Endodermal cell (in vitro differentiated cells): ENCODE results near the gene WBP4. TPM values are rescaled to one million over a fixed set of nuclear protein-coding genes. Genes with fewer than 3 reads are reported as not detected.

Source experiments
- DNase-seq: peaks from one replicate; pipeline ENCODE4 v3.0.0-alpha.2; 2017
- H3K27ac ChIP-seq: 2 replicates; pipeline ENCODE4 v1.5.1; 2013; ENCODE audit warnings: mild to moderate bottlenecking, low read depth, low read length, moderate library complexity
- H3K27me3 ChIP-seq: 2 replicates; pipeline ENCODE4 v1.6.1; 2013; ENCODE audit warnings: mild to moderate bottlenecking, low read length, moderate library complexity; ENCODE audit not compliant: insufficient read depth, control insufficient read depth, poor library complexity, severe bottlenecking
- H3K36me3 ChIP-seq: 2 replicates; pipeline ENCODE4 v1.7.0; 2013; ENCODE audit warnings: mild to moderate bottlenecking, low read length, moderate library complexity; ENCODE audit not compliant: control insufficient read depth, insufficient read depth
- H3K4me1 ChIP-seq: one replicate; pipeline ENCODE4 v1.7.0; 2013; ENCODE audit warnings: low read length; ENCODE audit not compliant: control insufficient read depth, insufficient read depth
- H3K4me3 ChIP-seq: 2 replicates; pipeline ENCODE4 v1.5.1; 2013; ENCODE audit warnings: mild to moderate bottlenecking, low read length, moderate library complexity
- H3K9ac ChIP-seq: 2 replicates; pipeline ENCODE4 v1.6.1; 2013; ENCODE audit warnings: mild to moderate bottlenecking, low read length, moderate library complexity; ENCODE audit not compliant: poor library complexity, severe bottlenecking; ENCODE audit errors: extremely low read depth
- H3K9me3 ChIP-seq: 2 replicates; pipeline ENCODE4 v1.6.1; 2013; ENCODE audit warnings: mild to moderate bottlenecking, low read length, moderate library complexity; ENCODE audit not compliant: control insufficient read depth
- H3K27ac Mint-ChIP-seq: 2 replicates; pipeline ENCODE4 v1.8.0; 2020; ENCODE audit warnings: mixed read lengths
- H3K27me3 Mint-ChIP-seq: 2 replicates; pipeline ENCODE4 v1.8.0; 2021; ENCODE audit warnings: mild to moderate bottlenecking, mixed read lengths; ENCODE audit not compliant: insufficient read depth
- H3K36me3 Mint-ChIP-seq: 2 replicates; pipeline ENCODE4 v1.8.0; 2020; ENCODE audit warnings: low read depth, mixed read lengths
- H3K4me1 Mint-ChIP-seq: 2 replicates; pipeline ENCODE4 v1.8.0; 2020; ENCODE audit warnings: mixed read lengths
- H3K4me3 Mint-ChIP-seq: 2 replicates; pipeline ENCODE4 v1.8.0; 2020; ENCODE audit warnings: mild to moderate bottlenecking, moderate library complexity, mixed read lengths
- H3K9me3 Mint-ChIP-seq: 2 replicates; pipeline ENCODE4 v1.8.0; 2020; ENCODE audit warnings: mild to moderate bottlenecking, mixed read lengths
- WGBS, 2 experiments: methylation state at CpG; one replicate each; pipeline versions ENCODE4 v1.1.5 to v1.1.7; 2013; ENCODE audit warnings: missing lambda C conversion rate in 2 of 2, mixed read lengths in 1 of 2; ENCODE audit not compliant: insufficient coverage in 1 of 2, insufficient read length in 1 of 2; 5-methylcytosine and 5-hydroxymethylcytosine counted together
- total RNA-seq, 2 donors: library from RNA; stranded (reverse); fragmentation: NEBNext Ultra II Directional in 1 of 2; extraction: Animal tissue kit (Norgen Biotek cat#: 25700) in 1 of 2; gene quantifications; 2 replicates in 1 of 2; 3 replicates in 1 of 2; pipeline ENCODE4 v1.2.1, GENCODE V29; 2021
- TF ChIP-seq, protein P1 (sequence below): fragments of 200-600 bp; sonication (generic); conservative IDR thresholded peaks from 2 replicates; pipeline ENCODE4 v1.5.0; 2021; ENCODE audit warnings: antibody characterized with exemption, mild to moderate bottlenecking

The WBP4 gene
- total RNA-seq, 2 donors from 2014 or later = 8.9 to 15.2 TPM

DNA sequence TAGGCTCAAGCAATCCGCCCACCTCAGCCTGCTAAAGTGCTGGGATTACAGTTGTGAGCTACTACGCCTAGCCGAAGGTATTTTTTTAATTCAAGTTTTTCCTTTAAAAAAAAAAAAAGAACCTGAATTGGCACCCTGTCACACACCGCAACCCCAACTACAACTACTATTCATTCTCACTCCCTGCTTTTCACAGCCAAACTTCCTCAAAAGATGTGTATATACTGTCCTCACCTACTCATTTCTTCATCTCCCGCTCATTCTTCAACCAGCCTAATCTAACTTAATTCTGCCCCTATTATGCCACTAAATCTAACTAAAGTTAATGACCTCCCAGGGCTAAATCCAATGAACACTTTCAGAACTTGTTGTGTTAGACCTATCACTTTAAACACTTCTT is 12.7 kb upstream of the WBP4 start:
- H3K27me3 Mint-ChIP-seq = no peaks in the 10 kb centered on the region
- peaks cover 54% of the 10 kb centered on the region for H3K36me3 Mint-ChIP-seq
- peaks cover 62% of the 10 kb centered on the region for H3K9me3 Mint-ChIP-seq
- no peak overlapping the region for H3K4me3 ChIP-seq
- H3K4me3 Mint-ChIP-seq = no peak overlapping the region
- no peak overlapping the region for H3K9ac ChIP-seq
- H3K27me3 ChIP-seq = no peaks in the 10 kb centered on the region
- WGBS, 2 experiments = 97 to 98% methylated on average over 3 to 5 of the region's 5 CpGs
- no peak overlapping the region for H3K27ac ChIP-seq
- H3K9me3 ChIP-seq = peaks cover 37% of the 10 kb centered on the region
- no peaks in the 10 kb centered on the region for H3K4me1 Mint-ChIP-seq
- TF ChIP-seq, protein P1, sequence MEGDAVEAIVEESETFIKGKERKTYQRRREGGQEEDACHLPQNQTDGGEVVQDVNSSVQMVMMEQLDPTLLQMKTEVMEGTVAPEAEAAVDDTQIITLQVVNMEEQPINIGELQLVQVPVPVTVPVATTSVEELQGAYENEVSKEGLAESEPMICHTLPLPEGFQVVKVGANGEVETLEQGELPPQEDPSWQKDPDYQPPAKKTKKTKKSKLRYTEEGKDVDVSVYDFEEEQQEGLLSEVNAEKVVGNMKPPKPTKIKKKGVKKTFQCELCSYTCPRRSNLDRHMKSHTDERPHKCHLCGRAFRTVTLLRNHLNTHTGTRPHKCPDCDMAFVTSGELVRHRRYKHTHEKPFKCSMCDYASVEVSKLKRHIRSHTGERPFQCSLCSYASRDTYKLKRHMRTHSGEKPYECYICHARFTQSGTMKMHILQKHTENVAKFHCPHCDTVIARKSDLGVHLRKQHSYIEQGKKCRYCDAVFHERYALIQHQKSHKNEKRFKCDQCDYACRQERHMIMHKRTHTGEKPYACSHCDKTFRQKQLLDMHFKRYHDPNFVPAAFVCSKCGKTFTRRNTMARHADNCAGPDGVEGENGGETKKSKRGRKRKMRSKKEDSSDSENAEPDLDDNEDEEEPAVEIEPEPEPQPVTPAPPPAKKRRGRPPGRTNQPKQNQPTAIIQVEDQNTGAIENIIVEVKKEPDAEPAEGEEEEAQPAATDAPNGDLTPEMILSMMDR = no peak
- DNase-seq = no peak
- H3K36me3 ChIP-seq = peaks cover 23% of the 10 kb centered on the region
- no peak overlapping the region for H3K27ac Mint-ChIP-seq
- H3K4me1 ChIP-seq = no peaks in the 10 kb centered on the region

DNA sequence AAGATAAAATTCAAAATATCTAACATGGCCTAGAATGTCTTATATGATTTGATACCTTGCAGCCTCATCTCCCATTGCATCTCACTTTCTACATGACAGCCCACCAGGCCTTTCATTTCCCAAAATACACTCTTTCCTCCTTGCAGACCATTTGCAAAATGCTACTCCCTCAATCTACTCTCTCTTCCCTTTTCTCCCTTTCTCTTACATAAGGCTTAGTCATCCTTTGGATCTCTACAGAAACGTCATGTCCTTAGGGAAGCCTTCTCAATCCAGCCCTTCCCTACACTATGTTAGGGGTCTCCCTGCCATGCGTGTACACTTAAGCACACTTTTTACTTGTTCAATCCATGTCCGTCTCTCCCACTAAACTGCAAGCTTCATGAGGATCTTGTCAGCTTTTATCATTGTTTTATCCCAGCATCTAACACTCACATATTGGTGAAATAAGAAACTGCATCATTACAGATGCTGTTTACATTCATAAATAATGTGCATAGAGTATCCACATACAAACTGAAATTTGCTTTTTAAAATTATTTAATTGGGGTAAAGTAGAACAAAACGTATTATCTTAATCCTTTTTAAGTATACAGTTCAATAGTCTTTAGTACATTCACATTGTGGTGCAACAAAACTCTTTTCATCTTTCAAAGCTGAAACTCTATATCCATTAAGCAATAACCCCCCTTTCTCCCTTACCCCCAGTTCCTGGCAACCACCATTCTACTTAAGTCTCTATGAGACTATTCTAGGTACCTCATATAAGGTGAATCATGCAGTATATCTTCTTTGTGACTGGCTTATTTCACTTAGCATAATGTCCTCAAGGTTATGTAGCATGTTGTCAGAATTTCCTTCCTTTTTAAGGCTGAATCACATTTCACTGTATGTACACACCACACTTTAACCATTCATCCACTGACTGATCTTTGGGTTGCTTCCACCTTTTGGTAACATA is 11.5 kb upstream of the WBP4 start:
- Histone ChIP-seq H3K4me3 (peak overlapping the region; percentile 54), H3K9ac (no peak overlapping the region), H3K27me3 (no peaks in the 10 kb centered on the region), H3K9me3 (peaks cover 37% of the 10 kb centered on the region), H3K4me1 (no peaks in the 10 kb centered on the region), H3K27ac (no peak overlapping the region), H3K36me3 (peaks cover 27% of the 10 kb centered on the region)
- Mint-ChIP-seq H3K4me1 (peaks cover 5% of the 10 kb centered on the region), H3K4me3 (no peak overlapping the region), H3K27ac (no peak overlapping the region), H3K27me3 (no peaks in the 10 kb centered on the region), H3K9me3 (peaks cover 51% of the 10 kb centered on the region), H3K36me3 (peaks cover 54% of the 10 kb centered on the region)
- DNase-seq = no peak
- WGBS, 2 experiments = 87 to 91% methylated on average over 3 of the region's 4 CpGs
- TF ChIP-seq, protein P1 = no peak

DNA sequence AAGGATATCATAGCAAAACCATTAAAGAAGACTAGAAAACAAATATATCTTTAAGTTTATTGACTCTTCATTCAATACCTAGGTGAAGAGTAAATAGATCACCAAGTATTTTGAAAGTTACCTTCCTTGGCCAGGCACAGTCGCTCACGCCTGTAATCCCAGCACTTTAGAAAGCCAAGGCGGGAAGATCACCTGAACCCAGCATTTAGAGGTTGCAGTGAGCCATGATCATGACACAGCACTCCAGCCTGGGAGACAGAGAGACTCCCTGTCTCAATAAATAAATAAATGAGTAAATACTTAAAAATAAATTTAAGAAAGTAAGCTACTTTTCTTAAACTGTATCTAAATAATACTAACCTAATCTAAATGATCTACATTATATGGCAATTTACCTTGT is 8.9 kb upstream of the WBP4 start:
- Mint-ChIP-seq H3K4me1 (peaks cover 15% of the 10 kb centered on the region), H3K36me3 (peaks cover 33% of the 10 kb centered on the region), H3K27me3 (no peaks in the 10 kb centered on the region), H3K9me3 (peaks cover 25% of the 10 kb centered on the region), H3K4me3 (no peak overlapping the region), H3K27ac (no peak overlapping the region)
- H3K9me3 ChIP-seq = peaks cover 31% of the 10 kb centered on the region
- H3K27ac ChIP-seq = no peak overlapping the region
- no peak for DNase-seq
- H3K27me3 ChIP-seq = no peaks in the 10 kb centered on the region
- H3K4me1 ChIP-seq = no peaks in the 10 kb centered on the region
- WGBS, 2 experiments = 92 to 100% methylated on average over 3 of the region's 3 CpGs
- TF ChIP-seq, protein P1 = no peak
- no peak overlapping the region for H3K9ac ChIP-seq
- no peak overlapping the region for H3K4me3 ChIP-seq
- H3K36me3 ChIP-seq = peaks cover 27% of the 10 kb centered on the region
